ENCODE data around the gene GDPD3.

The GDPD3 gene

DNA sequence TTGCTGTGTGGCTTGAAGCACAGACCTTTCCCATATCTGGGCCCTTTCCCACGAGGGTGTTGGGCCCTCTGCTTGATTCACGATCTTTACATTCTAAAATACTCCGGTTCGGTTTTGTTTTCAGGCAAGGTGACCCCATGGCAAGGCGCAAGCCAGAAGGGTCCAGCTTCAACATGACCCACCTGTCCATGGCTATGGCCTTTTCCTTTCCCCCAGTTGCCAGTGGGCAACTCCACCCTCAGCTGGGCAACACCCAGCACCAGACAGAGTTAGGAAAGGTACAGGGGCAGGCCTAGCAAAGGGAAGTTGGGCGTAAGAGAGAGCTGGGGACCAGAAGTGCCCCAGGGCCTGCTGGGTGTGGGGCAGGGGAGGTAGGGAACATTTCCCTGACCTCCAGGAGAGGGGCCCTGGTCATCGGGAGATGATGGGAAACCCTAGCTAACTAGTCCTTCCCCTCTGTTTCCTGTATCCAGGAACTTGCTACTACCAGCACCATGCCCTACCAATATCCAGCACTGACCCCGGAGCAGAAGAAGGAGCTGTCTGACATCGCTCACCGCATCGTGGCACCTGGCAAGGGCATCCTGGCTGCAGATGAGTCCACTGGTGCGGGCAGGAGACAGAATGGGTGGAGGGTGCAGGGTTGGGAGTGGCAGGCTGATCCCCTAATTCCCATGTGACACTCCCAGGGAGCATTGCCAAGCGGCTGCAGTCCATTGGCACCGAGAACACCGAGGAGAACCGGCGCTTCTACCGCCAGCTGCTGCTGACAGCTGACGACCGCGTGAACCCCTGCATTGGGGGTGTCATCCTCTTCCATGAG, 46.4 kb downstream of the GDPD3 start:
- no peak for DNase-seq (ENCODE audit: low read depth)
- peak overlapping the region; percentile 79 for H3K4me3 ChIP-seq (ENCODE audit: low read length)
- no peak for TF ChIP-seq CTCF (conservative IDR thresholded peaks at IDR 0.05; ENCODE audit: low read depth, low read length)

DNA sequence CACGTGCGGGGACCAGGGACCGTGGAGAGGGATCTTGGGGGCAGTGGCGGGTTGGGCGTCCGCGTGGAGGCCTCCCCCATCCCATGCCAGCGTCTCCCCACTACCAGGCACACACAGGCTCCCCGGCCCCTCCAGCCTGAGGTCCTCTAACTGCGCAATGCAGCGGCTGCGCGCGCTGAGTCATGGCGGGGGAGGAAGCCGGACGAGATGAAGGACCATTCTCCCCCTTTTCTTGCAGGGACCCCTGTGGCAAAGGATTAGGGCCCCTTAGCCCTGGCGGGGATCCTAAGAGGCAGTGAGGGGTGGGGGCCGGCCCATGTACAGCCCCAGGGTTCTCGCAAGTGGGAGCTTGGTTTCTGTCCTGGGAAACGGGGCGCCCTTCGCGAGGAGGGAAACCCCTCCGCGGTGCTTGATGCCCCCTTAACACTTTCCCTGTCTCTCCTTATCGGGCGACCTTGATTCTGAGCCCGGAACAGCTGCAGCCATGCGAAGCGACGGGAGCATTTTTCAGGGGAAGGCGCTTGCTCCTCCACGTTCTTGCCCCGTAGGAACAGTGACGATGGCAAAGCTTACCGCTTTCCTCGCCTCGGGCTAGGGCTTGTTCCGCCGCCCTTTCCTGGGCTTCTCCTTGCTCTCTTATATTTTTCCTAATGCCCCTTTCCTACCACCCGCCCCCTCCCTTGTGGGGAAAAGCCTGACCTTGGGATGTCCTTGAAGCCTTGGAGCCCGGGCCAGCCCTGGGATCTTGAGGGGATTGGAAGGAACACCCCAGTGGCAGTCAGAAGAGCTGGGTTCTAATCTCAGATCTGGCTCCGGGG, 47.2 kb downstream of the GDPD3 start:
- H3K4me3 ChIP-seq (ENCODE audit: low read length): peak overlapping the region; percentile 79
- no peak for DNase-seq (ENCODE audit: low read depth)
- TF ChIP-seq CTCF (conservative IDR thresholded peaks at IDR 0.05; ENCODE audit: low read depth, low read length): no peak

DNA sequence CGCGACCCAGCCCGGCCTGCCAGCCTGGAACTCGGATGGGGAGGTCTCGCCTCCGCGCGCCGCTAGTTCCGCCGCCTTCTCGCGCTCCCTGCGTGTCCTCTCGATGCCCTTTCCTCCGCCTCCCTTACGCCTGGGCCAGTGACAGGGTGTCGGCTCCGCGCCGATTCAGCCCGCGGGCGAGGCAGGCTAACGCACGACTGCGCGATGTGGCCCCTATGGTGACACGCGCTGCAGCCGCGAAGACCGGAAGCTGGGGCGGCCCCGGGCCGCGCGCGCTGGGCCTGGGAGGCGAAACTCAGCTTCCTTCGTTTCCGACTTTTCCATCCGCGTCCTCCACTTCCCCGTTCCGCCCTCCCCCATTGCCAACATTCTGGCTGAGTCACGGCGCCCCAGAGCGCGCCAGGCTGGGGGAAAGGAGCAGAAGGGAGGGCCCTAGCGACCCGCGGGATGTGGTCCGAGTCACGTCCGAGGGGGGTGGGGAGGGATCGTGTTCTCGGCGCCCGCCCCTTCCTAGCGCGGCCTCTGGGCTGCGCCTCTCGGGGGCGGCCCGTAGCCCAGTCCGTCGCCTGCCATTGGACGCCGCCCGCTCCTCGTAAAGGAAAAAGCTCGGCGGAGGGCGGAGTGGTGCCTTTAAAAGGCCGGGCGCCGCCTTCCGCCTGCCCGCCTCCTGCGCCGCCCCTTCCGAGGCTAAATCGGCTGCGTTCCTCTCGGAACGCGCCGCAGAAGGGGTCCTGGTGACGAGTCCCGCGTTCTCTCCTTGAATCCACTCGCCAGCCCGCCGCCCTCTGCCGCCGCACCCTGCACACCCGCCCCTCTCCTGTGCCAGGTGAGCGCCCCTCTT, 48.0 kb downstream of the GDPD3 start, which contains the start of gene ALDOA:
Gene ALDOA (plus strand): TSS at position 659 of the 841 bp plus-strand sequence. CDS start 1,138 bp downstream, outside the sequence.
- TF ChIP-seq CTCF (conservative IDR thresholded peaks at IDR 0.05; ENCODE audit: low read depth, low read length): no peak
- peak within 1 kb of the TSS; percentile 79 for H3K4me3 ChIP-seq (ENCODE audit: low read length)
- DNase-seq (ENCODE audit: low read depth): peak; percentile 92

- no peak for DNase-seq (ENCODE audit: low read depth)
- TF ChIP-seq CTCF (conservative IDR thresholded peaks at IDR 0.05; ENCODE audit: low read depth, low read length): no peak
- peak overlapping the region; percentile 79 for H3K4me3 ChIP-seq (ENCODE audit: low read length)
Measured at GRCh38 chr16:30064729-30065101, 48.6 kb downstream of the GDPD3 start.

GRCh38 chr16:30063893-30064728, 49.2 kb downstream of the GDPD3 start:
- peak overlapping the region; percentile 79 for H3K4me3 ChIP-seq (ENCODE audit: low read length)
- no peak for DNase-seq (ENCODE audit: low read depth)
- TF ChIP-seq CTCF (conservative IDR thresholded peaks at IDR 0.05; ENCODE audit: low read depth, low read length): peak; percentile 23

GRCh38 chr16:30063278-30063892, 50.0 kb downstream of the GDPD3 start:
- H3K4me3 ChIP-seq (ENCODE audit: low read length): no peak overlapping the region
- TF ChIP-seq CTCF (conservative IDR thresholded peaks at IDR 0.05; ENCODE audit: low read depth, low read length): no peak
- no peak for DNase-seq (ENCODE audit: low read depth)

Measured in retinal pigment epithelial cell (primary cell).